ENCODE data around the gene TMEM263. TPM values are rescaled to one million over a fixed set of nuclear protein-coding genes. Genes with fewer than 3 reads are reported as not detected.

The TMEM263 gene
- total and polyA plus RNA-seq, 2 donors (not counting 3 experiments of a cell fraction or from before 2014, with no cell fraction given) = 22.5 to 72.5 TPM

DNA sequence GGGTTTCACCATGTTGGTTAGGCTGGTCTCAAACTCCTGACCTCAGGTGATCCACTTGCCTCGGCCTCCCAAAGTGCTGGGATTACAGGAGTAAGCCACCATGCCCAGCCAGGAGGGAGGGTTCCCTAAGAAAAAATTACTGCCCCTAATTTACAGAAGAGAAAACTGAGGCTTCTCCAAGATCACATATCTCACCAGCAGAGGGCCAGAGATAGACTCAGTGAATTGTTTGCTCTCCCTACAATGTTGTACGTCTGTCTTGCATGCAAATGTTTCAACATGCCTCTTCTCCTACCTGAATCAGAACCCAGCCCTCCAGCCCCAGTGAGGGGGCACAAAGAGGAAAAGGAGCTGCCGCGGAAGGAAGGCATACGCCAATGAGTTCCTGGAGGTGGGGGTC lies 48.3 kb upstream of the TMEM263 start:
- Histone ChIP-seq H3K9me1 (replicated peaks; ENCODE audit: control insufficient read depth, extremely low read depth, insufficient read depth, low read length) (no peaks in the 10 kb centered on the region), H3K9me3 (replicated peaks; ENCODE audit: control insufficient read depth, insufficient read depth, low read length) (no peaks in the 10 kb centered on the region), H3K36me3 (ENCODE audit: control insufficient read depth in 2 of 2, extremely low read depth in 1 of 2, insufficient read depth in 2 of 2, low read length in 2 of 2) (no peaks in the 10 kb centered on the region), H3K9ac (replicated peaks; ENCODE audit: extremely low read depth, insufficient read depth, low read length) (no peak overlapping the region), H3K4me2 (ENCODE audit: insufficient read depth, low read length) (no peak overlapping the region), H3K4me3 (replicated peaks in 1 of 3; ENCODE audit: insufficient read depth in 1 of 3, low read depth in 1 of 3, low read length in 3 of 3) (no peak overlapping the region), H4K20me1 (replicated peaks; ENCODE audit: control insufficient read depth, extremely low read depth, insufficient read depth, low read length) (no peaks in the 10 kb centered on the region), H3K4me1 (ENCODE audit: control insufficient read depth, extremely low read depth, insufficient read depth, low read length) (no peaks in the 10 kb centered on the region), H3K27me3 (ENCODE audit: control insufficient read depth in 2 of 2, insufficient read depth in 2 of 2, low read length in 2 of 2) (peaks cover 5 to 7% of the 10 kb centered on the region in 2 experiments), H3K79me2 (ENCODE audit: control insufficient read depth, insufficient read depth, low read length) (no peaks in the 10 kb centered on the region), H2AFZ (ENCODE audit: low read depth, low read length) (no peak overlapping the region), H3K27ac (ENCODE audit: insufficient read depth, low read depth, low read length) (no peak overlapping the region)
- FAIRE-seq (no peak), DNase-seq (ENCODE audit: low read depth, low spot score) (no peak)
- intact Hi-C loops (cut with micrococcal nuclease) (no loop called here), dilution Hi-C loops (cut with MboI; ENCODE audit: extremely low pct_ligation_motif_present, low sequenced_read_pairs) (no loop called here)
- CTCF ChIA-PET = interaction anchor here (1.3 to 2.5 kb wide), 3 partner anchors 10 to 16 kb away, joined by 3 to 28 read pairs (median 5); no protein-coding TSS in a partner anchor
- BruUV-seq (replicated peaks) = no TSS peak
- POLR2A ChIA-PET = no interaction called here
- TF ChIP-seq POLR2AphosphoS5 (IDR thresholded peaks at IDR 0.05; ENCODE audit: insufficient read depth, low read depth, low read length) = no peak
- TF ChIP-seq, protein P1, sequence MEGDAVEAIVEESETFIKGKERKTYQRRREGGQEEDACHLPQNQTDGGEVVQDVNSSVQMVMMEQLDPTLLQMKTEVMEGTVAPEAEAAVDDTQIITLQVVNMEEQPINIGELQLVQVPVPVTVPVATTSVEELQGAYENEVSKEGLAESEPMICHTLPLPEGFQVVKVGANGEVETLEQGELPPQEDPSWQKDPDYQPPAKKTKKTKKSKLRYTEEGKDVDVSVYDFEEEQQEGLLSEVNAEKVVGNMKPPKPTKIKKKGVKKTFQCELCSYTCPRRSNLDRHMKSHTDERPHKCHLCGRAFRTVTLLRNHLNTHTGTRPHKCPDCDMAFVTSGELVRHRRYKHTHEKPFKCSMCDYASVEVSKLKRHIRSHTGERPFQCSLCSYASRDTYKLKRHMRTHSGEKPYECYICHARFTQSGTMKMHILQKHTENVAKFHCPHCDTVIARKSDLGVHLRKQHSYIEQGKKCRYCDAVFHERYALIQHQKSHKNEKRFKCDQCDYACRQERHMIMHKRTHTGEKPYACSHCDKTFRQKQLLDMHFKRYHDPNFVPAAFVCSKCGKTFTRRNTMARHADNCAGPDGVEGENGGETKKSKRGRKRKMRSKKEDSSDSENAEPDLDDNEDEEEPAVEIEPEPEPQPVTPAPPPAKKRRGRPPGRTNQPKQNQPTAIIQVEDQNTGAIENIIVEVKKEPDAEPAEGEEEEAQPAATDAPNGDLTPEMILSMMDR (IDR thresholded peaks at IDR 0.05; ENCODE audit: extremely low read depth in 1 of 2, insufficient read depth in 1 of 2, low read depth in 1 of 2, low read length in 2 of 2) = no peak
- TF ChIP-seq GATA2 (IDR thresholded peaks at IDR 0.05; ENCODE audit: insufficient read depth, insufficient read length, low read depth, low read length) = no peak
- TF ChIP-seq, protein P2, sequence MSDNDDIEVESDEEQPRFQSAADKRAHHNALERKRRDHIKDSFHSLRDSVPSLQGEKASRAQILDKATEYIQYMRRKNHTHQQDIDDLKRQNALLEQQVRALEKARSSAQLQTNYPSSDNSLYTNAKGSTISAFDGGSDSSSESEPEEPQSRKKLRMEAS (IDR thresholded peaks at IDR 0.05; ENCODE audit: insufficient read depth, insufficient read length) = no peak
- no peak for TF ChIP-seq FOS (IDR thresholded peaks at IDR 0.05; ENCODE audit: borderline replicate concordance, insufficient read depth, low read length)
- TF ChIP-seq JUN (IDR thresholded peaks at IDR 0.05; ENCODE audit: borderline replicate concordance, insufficient read depth, insufficient read length, low read depth) = no peak
- TF ChIP-seq EZH2 (IDR thresholded peaks at IDR 0.05; ENCODE audit: borderline replicate concordance, low read depth, low read length, severe bottlenecking) = no peak
- no peak for TF ChIP-seq POLR2A (IDR thresholded peaks at IDR 0.05; ENCODE audit: low read depth, low read length)
